Inflammatory macrophage (primary cell): ENCODE results near the gene NEO1.

Source experiments
- DNase-seq, 2 donors: peaks; one replicate each; pipeline ENCODE4 v3.0.0-alpha.2; 2020 to 2022

The NEO1 gene

GRCh38 chr15:73334086-73334485 is 281.8 kb downstream of the NEO1 start:
- no peak for DNase-seq

DNA sequence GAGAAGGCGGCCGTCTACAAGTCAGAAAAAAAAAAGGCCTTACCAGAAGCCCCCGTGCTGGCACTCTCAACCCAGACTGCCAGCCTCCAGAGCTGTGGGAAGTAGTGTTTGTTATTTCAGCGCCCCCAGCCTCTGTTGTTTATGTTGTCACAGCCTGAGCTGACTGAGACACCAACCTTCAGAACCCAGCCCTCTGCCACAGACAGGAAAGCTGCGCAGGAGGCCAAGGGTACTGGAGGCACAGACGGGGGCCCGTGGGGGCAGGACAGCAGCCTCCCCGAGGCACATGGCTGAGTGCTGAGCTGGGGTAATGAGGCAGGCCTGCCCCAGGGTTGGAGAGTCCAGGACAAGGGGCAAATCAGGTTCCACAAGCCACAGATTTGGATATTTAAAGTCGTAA is 282.8 kb downstream of the NEO1 start:
- DNase-seq: no peak

GRCh38 chr15:73335471-73335870 is 283.2 kb downstream of the NEO1 start:
- no peak for DNase-seq

DNA sequence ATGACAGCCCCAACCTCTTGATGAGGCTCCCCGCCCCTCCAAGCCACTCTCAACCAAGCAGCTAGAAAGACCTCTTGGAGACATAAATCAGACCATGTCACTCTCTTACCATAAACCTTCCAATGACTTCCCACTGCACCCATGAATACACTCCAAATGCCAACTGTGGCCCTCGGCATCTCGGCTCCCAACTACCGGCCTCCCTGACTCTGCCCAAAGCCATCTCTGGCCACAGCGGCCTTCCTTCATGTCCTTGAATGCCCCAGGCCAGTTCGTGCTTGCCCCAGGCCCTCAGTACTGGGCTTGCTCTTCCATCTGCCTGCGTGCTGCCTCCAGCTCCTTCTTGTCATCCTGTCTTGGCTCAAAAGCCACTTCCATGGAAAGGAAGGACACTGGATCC is 284.5 kb downstream of the NEO1 start:
- DNase-seq: no peak

DNA sequence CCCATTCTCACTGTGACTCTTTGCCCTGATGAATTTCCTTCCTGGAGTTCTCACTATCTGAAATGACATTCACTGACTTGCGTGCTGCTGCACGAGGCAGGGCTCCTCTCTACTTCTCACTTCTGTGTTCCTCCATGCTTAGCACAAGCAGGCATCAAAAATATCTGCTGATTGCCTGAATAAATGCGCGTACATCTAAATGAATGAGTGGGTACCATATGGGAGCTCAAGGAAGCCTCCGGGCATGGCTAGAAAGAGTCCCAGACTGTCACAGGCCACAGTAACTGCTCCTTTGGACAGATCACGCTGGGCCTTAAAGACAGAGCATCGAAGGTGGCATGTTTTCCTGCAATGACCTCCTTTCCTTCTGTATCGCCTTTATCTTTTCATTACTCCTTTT is 284.9 kb downstream of the NEO1 start:
- no peak for DNase-seq

DNA sequence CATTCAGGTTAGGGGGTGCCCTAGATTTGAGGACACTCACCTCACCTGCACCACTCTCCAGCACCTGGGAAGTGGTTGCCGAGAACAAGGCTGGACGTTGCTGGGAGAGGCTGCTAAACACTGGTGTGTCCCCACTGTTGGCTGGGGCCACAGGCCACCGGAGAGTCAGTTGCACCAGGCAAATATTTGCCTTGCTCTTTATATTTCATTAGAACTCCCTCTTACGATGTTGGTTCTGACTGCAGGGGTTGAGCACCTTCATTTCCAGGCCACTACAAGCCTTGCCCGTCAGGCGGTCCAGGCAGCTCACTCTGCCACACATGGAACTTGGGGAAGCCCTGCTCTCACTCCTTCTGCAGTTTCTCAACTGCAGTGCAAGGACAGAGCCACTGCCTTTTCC is 285.8 kb downstream of the NEO1 start:
- DNase-seq: no peak

DNA sequence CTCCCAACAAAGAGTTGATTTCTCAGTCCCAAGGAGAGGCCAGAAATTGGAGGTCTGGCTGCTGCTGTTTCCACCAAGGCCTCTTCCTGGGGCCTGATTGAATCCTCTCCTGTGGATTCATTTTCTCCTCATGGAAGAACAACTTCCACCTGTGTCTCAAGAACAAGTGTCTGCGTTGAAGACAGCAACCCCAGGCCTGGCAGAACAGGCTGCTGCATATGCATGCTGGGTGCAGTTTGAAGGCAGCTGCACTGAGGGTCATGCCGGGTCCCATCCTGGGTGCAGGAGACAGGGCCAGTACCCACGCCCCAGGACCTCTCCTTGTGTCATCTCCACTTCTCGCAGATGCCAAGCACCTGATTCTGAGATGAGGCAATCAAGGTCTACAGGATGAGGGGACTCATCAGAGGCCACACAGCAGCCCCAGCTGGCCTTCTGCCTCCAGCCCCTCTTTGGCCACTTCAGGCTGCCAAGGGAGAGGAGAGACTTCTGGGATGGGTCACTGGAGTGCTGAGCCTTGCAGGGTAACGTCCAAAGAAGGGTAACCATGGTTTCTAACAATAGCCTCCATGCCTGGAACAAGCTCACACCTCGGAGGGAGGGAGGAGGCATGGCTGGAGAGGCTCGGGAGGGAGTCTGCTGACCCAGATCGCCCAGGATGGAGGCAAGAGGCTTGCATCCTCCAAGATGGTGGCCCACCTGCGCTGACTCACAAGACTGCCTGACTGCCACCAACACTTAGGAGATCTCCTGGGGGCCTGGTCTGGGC is 286.5 kb downstream of the NEO1 start:
- no peak for DNase-seq

DNA sequence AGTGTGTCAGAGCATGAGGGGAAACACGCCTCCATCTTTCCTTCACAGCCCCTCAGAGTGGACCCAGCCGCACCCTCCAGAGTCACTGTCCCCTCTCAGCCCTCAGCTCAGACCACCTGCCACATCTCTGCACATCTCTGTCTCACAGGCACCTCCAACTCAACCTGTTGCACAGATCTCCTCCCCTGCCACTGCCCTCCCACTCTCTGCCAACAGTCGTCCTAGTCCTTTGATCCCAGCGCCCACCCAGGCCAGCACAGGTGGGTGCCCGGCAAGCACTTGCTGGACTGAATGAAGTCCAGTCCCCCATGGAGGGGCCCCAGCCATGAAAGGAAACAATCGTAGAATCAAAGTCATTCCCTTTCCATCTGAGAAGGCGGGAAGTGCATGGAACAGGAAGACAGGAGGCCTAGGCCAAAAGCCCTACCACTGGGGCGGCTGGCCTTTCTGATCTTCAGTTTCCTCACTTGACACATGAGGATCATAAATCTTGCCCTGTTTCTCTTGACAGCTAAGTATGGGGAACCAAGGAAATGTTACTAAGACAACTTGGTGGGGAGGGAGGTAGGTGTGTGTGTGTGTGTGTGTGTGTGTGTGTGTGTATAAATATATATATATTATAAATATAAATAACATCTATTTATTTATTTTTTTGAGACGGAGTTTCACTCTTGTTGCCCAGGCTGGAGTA is 288.4 kb downstream of the NEO1 start:
- no peak for DNase-seq

DNA sequence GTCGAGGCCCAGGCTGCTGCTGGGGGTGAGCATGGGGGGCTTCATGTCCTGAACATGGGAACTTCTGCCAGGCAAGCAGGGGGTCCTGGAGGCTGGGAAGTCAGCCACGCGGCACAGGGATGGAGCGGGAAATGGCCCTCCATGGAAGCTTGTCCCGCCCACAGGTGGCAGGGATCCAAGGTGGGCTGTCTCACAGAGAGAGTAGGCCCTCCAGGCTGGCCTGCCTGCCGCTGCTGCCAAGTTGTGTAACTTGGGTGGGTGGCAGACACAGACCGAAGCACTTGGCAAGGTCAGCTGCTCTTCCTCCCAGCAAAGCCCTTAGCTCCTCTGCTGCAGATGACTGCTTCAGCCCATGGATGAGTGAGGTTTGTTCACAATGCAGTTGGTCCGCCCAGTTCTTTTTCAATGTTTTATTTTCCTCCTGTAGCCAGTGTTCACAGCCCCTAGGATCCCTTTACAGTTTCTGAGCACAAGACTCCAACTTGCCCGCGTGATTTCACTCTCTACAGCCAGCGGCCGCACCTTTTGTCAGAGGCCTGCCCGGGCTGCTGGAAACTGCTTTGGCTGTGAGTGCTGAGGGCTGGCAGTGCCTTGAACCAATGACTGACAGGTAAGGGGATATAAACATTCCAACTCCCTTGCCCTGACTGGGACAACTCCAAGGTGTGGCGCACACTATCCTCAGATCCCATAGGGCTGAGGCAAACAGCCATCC is 289.8 kb downstream of the NEO1 start:
- DNase-seq: no peak

GRCh38 chr15:73344056-73344455 is 291.8 kb downstream of the NEO1 start:
- DNase-seq: no peak

- DNase-seq: no peak
Measured at GRCh38 chr15:73345658-73346057, 293.4 kb downstream of the NEO1 start.

DNA sequence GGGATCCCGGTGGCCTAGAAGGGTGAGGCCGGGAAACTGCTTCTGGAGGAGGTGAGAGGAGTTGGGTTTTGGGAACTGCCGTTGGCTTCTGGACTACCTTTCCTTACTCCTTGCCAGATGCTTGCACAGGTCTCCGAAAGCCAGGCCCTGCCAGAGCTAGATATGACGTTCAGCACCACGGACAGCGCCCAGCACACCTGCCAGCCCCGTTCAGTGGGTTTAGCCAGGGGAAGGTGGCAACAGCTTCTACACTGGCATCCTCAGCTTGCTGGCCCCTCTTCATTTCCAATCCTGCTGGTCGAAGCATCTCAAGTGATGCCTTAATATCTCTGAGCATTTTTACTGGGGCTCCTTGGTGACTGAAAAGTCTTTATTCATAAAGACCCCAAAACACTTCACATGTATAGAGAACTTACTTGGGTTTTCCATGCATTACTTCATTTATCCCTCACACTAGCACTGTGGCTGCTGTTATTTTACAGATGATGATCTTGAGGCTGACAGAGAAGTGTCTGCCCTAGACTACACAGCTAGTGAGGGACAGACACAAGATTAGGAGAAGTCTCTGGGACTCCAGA is 294.6 kb downstream of the NEO1 start:
- no peak for DNase-seq

- no peak for DNase-seq
Measured at GRCh38 chr15:73349191-73349590, 296.9 kb downstream of the NEO1 start.

- DNase-seq: no peak
Measured at GRCh38 chr15:73352082-73352481, 299.8 kb downstream of the NEO1 start.

DNA sequence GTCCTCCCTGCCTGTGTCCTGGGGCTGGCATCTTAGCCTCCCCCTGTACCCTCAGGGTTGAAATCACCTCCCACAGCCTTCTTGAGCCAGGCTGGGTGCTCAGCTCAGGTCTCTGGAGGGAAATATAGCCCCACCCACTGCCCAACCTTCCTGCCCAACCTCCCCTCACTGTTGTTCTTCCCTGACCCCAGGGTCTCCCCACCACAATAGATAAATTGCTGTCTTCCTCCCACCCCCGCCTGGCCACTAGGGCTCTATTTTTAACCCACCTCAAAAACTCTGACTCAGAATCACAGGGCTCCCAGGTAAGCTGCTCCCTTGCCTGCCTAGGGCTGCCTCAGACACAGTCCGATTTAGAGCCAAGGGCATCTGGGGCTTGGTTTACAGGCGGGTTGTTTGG is 301.5 kb downstream of the NEO1 start:
- no peak for DNase-seq

GRCh38 chr15:73354241-73354640 is 302.0 kb downstream of the NEO1 start:
- no peak for DNase-seq
